Calu3 (cell line): Measurements from ENCODE around the gene CHD5. TPM values are rescaled to one million over a fixed set of nuclear protein-coding genes. Genes with fewer than 3 reads are reported as not detected.

Experiments used
- BruUV-seq: library from RNA; stranded (reverse); fragments of 400-500 nt; replicated peaks from 2 replicates; lab custom pipeline; 2021; lab: Mats Ljungman, UMichigan
- CTCF ChIA-PET: fragments of 300-600 bp; sonication (Branson Sonifier 250); formaldehyde crosslinking; loops from one replicate; lab custom pipeline; 2022; ENCODE audit warnings: antibody characterized with exemption; lab: Charles Lee
- DNase-seq: peaks from one replicate; pipeline ENCODE4 v3.0.0; 2022
- H3K27ac Mint-ChIP-seq: one replicate; pipeline ENCODE4 v1.8.0; 2022; ENCODE audit warnings: mixed read lengths; ENCODE audit not compliant: unreplicated experiment
- H3K27me3 Mint-ChIP-seq: one replicate; pipeline ENCODE4 v1.8.0; 2022; ENCODE audit warnings: mixed read lengths; ENCODE audit not compliant: unreplicated experiment
- H3K36me3 Mint-ChIP-seq: one replicate; pipeline ENCODE4 v1.8.0; 2022; ENCODE audit warnings: mild to moderate bottlenecking, moderate library complexity, mixed read lengths; ENCODE audit not compliant: insufficient read depth, unreplicated experiment
- H3K4me1 Mint-ChIP-seq: one replicate; pipeline ENCODE4 v1.8.0; 2022; ENCODE audit warnings: mild to moderate bottlenecking, low read depth, mixed read lengths; ENCODE audit not compliant: unreplicated experiment
- H3K4me3 Mint-ChIP-seq: one replicate; pipeline ENCODE4 v1.8.0; 2022; ENCODE audit warnings: mild to moderate bottlenecking, low read depth, moderate library complexity, mixed read lengths; ENCODE audit not compliant: unreplicated experiment
- H3K9me3 Mint-ChIP-seq: one replicate; pipeline ENCODE4 v1.8.0; 2022; ENCODE audit warnings: low read depth, mixed read lengths; ENCODE audit not compliant: unreplicated experiment
- CTCF ChIP-seq: fragments of 200-600 bp; IDR thresholded peaks from one replicate; pipeline ENCODE4 v1.8.0; 2022; ENCODE audit warnings: antibody characterized with exemption; ENCODE audit not compliant: unreplicated experiment
- intact Hi-C: fragments of 100-400 bp; cut with micrococcal nuclease; formaldehyde crosslinking; loops from one replicate; pipeline ENCODE4 v1.10.0; 2022; ENCODE audit not compliant: unreplicated experiment
- total RNA-seq: library from RNA; stranded (reverse); gene quantifications from 2 replicates; pipeline ENCODE4 v1.2.3, GENCODE V29; 2022

The CHD5 gene
- total RNA-seq, 1 experiment from 2014 or later: 0.28 TPM

GRCh38 chr1:6090996-6091822 is 88.9 kb downstream of the CHD5 start:
- H3K9me3 Mint-ChIP-seq: no peaks in the 10 kb centered on the region
- peaks cover 54% of the 10 kb centered on the region for H3K27me3 Mint-ChIP-seq
- H3K36me3 Mint-ChIP-seq: no peaks in the 10 kb centered on the region
- intact Hi-C loops: no loop called here
- CTCF ChIA-PET: no interaction called here
- H3K4me1 Mint-ChIP-seq: no peaks in the 10 kb centered on the region
- H3K4me3 Mint-ChIP-seq: no peak overlapping the region
- no peak overlapping the region for H3K27ac Mint-ChIP-seq
- BruUV-seq: no TSS peak
- DNase-seq: no peak
- TF ChIP-seq CTCF: no peak

DNA sequence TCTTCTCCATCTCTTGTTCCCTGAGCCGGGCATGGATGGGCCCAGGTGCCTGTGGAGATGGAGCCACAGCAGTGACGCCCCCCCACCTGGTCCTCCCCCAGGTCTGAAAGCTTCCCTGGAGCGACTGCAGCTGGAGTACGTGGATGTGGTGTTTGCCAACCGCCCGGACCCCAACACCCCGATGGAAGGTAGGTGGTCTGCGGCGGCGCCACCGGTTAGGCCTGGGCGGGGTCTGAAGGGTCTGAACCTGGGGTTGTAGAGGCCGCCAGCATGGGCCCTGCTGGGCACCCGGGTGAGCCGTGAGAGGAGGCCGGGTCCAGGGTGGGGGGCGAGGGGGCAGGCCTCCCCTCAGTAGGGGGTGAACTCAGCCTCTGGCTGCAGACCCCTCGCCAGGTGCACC is 89.8 kb downstream of the CHD5 start:
- CTCF ChIA-PET: no interaction called here
- Mint-ChIP-seq H3K27me3 (peaks cover 61% of the 10 kb centered on the region), H3K4me3 (no peak overlapping the region), H3K9me3 (no peaks in the 10 kb centered on the region), H3K36me3 (no peaks in the 10 kb centered on the region), H3K27ac (no peak overlapping the region), H3K4me1 (no peaks in the 10 kb centered on the region)
- no peak for DNase-seq
- BruUV-seq: no TSS peak
- intact Hi-C loops: no loop called here
- TF ChIP-seq CTCF: no peak

- BruUV-seq: no TSS peak
- Mint-ChIP-seq H3K27me3 (peaks cover 65% of the 10 kb centered on the region), H3K9me3 (no peaks in the 10 kb centered on the region), H3K4me1 (no peaks in the 10 kb centered on the region), H3K27ac (no peak overlapping the region), H3K36me3 (no peaks in the 10 kb centered on the region), H3K4me3 (no peak overlapping the region)
- no peak for DNase-seq
- CTCF ChIA-PET: no interaction called here
- intact Hi-C loops: no loop called here
- TF ChIP-seq CTCF: no peak
These were observed 91.2 kb downstream of the CHD5 start for GRCh38 chr1:6088956-6089355.

- Mint-ChIP-seq H3K36me3 (no peaks in the 10 kb centered on the region), H3K4me3 (no peak overlapping the region), H3K9me3 (no peaks in the 10 kb centered on the region), H3K27ac (no peak overlapping the region), H3K4me1 (no peaks in the 10 kb centered on the region), H3K27me3 (peaks cover 55% of the 10 kb centered on the region)
- TF ChIP-seq CTCF: no peak
- DNase-seq: no peak
- CTCF ChIA-PET: interaction anchor here (0.5 kb wide), 1 partner anchor 846 kb away, joined by 3 read pairs; no protein-coding TSS in a partner anchor
- intact Hi-C loops: no loop called here
- BruUV-seq: no TSS peak
These were observed 92.2 kb downstream of the CHD5 start for GRCh38 chr1:6087958-6088357.
